Osteocyte (in vitro differentiated cells): Measurements from ENCODE around the gene GSG1L. TPM values are rescaled to one million over a fixed set of nuclear protein-coding genes. Genes with fewer than 3 reads are reported as not detected.

Experiments used
- DNase-seq: peaks from one replicate; pipeline ENCODE4 v3.0.0; 2021; ENCODE audit warnings: mixed read lengths; ENCODE audit not compliant: unreplicated experiment; ENCODE audit errors: extremely low spot score
- H3K27ac Mint-ChIP-seq: one replicate; pipeline ENCODE4 v1.8.0; 2021; ENCODE audit warnings: mild to moderate bottlenecking, mixed read lengths; ENCODE audit not compliant: unreplicated experiment
- H3K27me3 Mint-ChIP-seq: one replicate; pipeline ENCODE4 v1.8.0; 2021; ENCODE audit warnings: mixed read lengths; ENCODE audit not compliant: unreplicated experiment
- H3K36me3 Mint-ChIP-seq: one replicate; pipeline ENCODE4 v1.8.0; 2021; ENCODE audit warnings: mixed read lengths; ENCODE audit not compliant: unreplicated experiment
- H3K4me1 Mint-ChIP-seq: one replicate; pipeline ENCODE4 v1.8.0; 2021; ENCODE audit warnings: mixed read lengths; ENCODE audit not compliant: unreplicated experiment
- H3K4me3 Mint-ChIP-seq: one replicate; pipeline ENCODE4 v1.8.0; 2021; ENCODE audit warnings: mild to moderate bottlenecking, moderate library complexity, mixed read lengths; ENCODE audit not compliant: unreplicated experiment
- H3K9me3 Mint-ChIP-seq: one replicate; pipeline ENCODE4 v1.8.0; 2021; ENCODE audit warnings: mixed read lengths; ENCODE audit not compliant: unreplicated experiment
- total RNA-seq: library from RNA; stranded (reverse); gene quantifications from 2 replicates; pipeline ENCODE4 v1.2.1, GENCODE V29; 2021
- TF ChIP-seq, protein P1 (sequence below): fragments of 200-600 bp; sonication (generic); IDR thresholded peaks from 2 replicates; pipeline ENCODE4 v1.5.0; 2021; ENCODE audit warnings: antibody characterized with exemption, mild to moderate bottlenecking, moderate library complexity

Gene GSG1L
- total RNA-seq, 1 donor from 2014 or later: not detected

DNA sequence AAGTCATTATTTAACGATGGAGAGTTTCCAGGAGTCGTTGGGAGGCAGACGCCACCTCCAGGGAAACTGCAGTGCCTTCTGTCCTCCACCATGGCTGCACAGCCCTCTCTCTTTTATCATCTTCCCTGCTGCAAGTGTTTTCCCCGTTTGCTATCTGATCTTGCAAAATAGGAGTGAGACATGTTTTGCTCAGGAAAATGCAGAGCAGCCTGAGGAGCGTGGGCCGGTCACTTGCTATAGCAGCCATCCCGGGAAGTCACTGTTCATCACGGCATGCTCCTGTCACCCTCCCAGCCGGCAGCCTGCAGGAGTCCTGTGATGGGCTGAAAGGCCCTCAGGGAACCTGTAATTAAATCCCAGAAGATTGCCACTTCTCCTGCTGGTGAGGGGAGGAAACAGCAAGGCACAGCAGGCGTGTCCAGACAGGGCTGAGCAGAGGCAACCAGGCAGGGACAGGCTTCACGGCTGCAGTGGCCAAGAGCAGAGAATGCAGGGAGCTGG lies 143.1 kb downstream of the GSG1L start:
- H3K27ac Mint-ChIP-seq: no peak overlapping the region
- no peaks in the 10 kb centered on the region for H3K9me3 Mint-ChIP-seq
- H3K4me1 Mint-ChIP-seq: no peaks in the 10 kb centered on the region
- TF ChIP-seq, protein P1, sequence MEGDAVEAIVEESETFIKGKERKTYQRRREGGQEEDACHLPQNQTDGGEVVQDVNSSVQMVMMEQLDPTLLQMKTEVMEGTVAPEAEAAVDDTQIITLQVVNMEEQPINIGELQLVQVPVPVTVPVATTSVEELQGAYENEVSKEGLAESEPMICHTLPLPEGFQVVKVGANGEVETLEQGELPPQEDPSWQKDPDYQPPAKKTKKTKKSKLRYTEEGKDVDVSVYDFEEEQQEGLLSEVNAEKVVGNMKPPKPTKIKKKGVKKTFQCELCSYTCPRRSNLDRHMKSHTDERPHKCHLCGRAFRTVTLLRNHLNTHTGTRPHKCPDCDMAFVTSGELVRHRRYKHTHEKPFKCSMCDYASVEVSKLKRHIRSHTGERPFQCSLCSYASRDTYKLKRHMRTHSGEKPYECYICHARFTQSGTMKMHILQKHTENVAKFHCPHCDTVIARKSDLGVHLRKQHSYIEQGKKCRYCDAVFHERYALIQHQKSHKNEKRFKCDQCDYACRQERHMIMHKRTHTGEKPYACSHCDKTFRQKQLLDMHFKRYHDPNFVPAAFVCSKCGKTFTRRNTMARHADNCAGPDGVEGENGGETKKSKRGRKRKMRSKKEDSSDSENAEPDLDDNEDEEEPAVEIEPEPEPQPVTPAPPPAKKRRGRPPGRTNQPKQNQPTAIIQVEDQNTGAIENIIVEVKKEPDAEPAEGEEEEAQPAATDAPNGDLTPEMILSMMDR: no peak
- DNase-seq: no peak
- H3K36me3 Mint-ChIP-seq: no peaks in the 10 kb centered on the region
- peaks cover 9% of the 10 kb centered on the region for H3K27me3 Mint-ChIP-seq
- H3K4me3 Mint-ChIP-seq: no peak overlapping the region

DNA sequence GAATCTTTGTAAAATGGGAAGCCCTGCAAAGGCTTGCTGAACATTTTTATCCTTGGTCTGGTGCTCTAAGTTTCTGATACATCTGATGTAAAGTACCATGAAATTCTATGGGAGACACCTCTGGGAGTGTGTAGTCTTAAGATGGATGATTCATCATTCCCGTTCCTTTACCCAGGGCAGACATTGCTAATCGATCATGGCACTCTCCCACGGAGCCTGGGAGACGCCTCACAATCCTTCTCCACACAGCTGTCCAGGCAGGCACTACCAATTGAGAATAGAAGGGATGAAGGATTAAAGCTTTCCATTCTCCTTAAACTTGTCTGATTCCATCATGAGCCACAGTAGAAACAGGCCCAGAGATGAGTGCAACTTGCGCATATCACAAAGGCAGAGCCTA lies 144.8 kb downstream of the GSG1L start:
- Mint-ChIP-seq H3K27ac (no peak overlapping the region), H3K4me3 (no peak overlapping the region), H3K36me3 (no peaks in the 10 kb centered on the region), H3K9me3 (no peaks in the 10 kb centered on the region), H3K27me3 (peaks cover 9% of the 10 kb centered on the region), H3K4me1 (no peaks in the 10 kb centered on the region)
- DNase-seq: no peak
- TF ChIP-seq, protein P1: no peak

DNA sequence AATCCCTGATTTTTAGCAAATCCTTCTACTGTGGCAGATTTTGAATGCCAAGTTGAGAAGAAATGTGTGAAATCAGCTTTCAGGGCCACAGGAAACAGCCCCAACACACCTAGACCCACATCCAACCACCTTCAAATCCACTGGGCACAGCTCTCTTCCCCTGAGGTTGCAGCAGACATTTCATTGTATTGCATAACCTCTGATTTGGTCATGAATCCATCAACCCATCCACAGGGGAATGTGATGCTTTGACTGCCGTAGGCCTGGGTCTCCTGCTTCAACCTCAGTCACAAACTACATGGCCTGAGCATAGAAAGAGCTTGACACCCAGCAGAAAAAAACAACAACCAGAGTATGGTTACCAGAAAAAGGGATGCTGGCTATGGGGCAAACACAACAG lies 145.6 kb downstream of the GSG1L start:
- Mint-ChIP-seq H3K27ac (no peak overlapping the region), H3K4me3 (no peak overlapping the region), H3K9me3 (no peaks in the 10 kb centered on the region), H3K36me3 (no peaks in the 10 kb centered on the region), H3K27me3 (peaks cover 9% of the 10 kb centered on the region), H3K4me1 (no peaks in the 10 kb centered on the region)
- TF ChIP-seq, protein P1: no peak
- no peak for DNase-seq

DNA sequence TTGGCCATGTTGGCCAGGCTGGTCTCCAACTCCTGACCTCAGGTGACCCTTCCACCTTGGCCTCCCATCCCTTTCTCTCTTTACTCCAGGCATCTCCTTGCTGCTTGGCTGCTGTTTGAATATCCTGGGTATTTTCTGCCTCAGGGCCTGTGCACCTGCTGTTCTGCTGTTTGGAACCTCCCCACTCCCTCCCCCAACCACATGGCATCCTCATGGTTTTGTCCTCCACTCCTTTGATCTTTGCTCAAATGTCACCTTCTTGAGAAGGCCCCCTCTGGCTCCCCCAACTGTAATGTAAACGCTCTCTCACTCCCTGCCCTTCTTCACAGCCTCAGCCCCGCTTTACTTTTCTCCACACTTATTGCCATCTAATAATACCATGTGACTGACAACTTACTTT lies 152.0 kb downstream of the GSG1L start:
- H3K4me3 Mint-ChIP-seq: no peak overlapping the region
- H3K27ac Mint-ChIP-seq: no peak overlapping the region
- no peak for DNase-seq
- H3K36me3 Mint-ChIP-seq: no peaks in the 10 kb centered on the region
- no peaks in the 10 kb centered on the region for H3K9me3 Mint-ChIP-seq
- H3K27me3 Mint-ChIP-seq: no peaks in the 10 kb centered on the region
- H3K4me1 Mint-ChIP-seq: no peaks in the 10 kb centered on the region
- TF ChIP-seq, protein P1: no peak

DNA sequence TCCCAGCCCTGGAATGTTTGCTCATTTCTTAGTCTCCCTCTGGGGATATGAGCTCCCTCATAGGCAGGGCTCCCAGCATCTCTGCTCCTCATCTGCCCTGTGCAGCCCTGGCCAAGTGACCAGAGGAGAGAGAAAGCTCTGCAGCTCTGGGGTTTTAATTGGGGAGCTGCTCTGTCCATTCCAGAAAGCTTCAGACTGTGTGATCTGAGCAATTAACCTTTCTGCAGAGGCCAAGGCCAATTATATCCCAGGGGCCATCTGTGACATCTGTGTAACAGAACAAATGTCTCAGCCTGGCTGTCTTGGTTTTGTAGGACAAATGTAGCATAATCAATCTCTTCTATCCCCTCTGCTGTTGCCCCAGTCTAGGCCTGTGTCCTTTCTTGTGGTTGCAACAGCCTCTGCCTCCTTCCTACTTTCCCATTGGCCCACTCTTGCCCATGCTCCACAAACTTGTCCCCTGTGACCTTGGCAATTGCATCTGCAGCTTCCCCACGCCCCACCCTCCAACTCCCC lies 156.0 kb downstream of the GSG1L start:
- H3K27me3 Mint-ChIP-seq: no peaks in the 10 kb centered on the region
- H3K9me3 Mint-ChIP-seq: no peaks in the 10 kb centered on the region

More for the DNA sequence above, 156.0 kb downstream of the GSG1L start:
- Mint-ChIP-seq H3K36me3 (no peaks in the 10 kb centered on the region), H3K4me3 (no peak overlapping the region), H3K27ac (no peak overlapping the region), H3K4me1 (no peaks in the 10 kb centered on the region)
- no peak for DNase-seq
- TF ChIP-seq, protein P1: no peak
